GM12872 (cell line): ENCODE measurements around the gene KRT73.

Experiments
- CTCF ChIP-seq: IDR thresholded peaks from 3 replicates; pipeline ENCODE4 v1.5.1; 2011; ENCODE audit warnings: low read depth, mild to moderate bottlenecking, low read length, moderate library complexity; ENCODE audit not compliant: insufficient read depth

The KRT73 gene

GRCh38 chr12:52616680-52617402 is 1.5 kb downstream of the KRT73 start:
- no peak for TF ChIP-seq CTCF

- no peak for TF ChIP-seq CTCF
Measured at GRCh38 chr12:52615912-52616311, 2.4 kb downstream of the KRT73 start.

DNA sequence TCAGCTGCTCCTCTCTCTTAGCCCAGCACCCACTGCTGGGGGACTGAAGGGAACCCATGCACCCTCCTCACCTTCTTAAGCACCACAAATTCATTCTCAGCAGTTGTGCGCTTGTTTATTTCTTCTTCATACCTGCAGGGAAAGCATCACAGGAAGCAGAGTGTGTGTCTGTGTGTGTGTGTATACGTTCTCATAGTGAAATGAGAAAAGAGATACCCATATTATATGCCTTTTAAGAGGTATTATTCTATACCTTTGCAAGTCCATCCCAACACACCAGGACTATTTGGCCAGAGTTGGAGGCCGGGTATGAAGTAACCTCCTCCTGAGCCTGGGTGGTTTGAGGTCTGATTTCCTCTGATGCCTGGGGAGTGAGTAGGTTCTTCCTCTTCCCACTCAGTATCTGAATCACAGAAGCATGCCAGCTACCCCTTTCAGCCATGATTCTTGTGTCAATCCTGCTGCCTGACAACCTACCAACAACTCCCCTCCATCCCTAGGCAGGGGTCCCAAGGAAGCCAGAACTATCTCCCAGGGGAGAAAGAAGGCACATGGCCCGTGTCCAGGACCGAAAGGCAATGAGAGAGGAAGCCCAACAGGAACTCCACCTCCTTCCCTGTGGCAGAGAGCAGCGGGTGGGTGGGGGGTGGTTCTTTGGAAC is 3.0 kb downstream of the KRT73 start:
- no peak for TF ChIP-seq CTCF

DNA sequence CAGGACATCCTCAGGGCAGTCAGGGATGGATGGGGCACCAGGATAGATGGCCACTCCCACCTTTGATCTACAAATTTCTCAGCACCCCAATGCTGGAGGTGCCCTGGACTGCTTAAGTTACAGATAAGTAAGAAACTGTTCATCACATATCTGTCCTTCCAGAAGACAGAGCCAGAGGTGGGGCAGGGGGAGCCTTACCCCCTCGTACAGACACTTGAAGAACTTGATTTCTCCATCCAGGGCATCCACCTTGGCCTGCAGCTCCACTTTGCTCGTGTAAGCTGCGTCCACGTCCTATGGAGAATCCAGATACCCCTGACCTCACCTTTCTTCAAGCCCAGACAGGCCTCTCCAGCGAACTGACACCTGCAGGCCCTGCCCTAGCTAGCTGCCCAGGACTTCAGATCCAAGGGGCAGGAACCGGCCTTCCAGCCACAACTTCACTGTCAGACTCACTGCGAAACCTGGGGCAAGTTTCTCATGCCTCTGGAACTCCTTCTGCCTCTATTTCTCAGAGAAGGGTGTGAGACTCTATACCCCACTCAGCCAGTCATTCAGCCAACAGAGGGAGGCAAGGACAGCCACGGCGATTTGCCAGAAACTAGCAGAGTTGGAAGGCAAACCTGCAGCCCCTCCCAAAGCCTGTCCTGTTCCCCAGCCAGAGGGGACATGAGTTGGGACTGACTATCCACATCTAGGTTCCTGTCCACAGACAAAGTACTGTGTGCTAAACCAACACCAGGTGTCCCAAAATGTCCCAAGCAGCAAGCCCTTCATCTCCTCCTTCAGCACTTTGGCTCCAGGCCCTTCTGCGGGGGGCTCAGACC is 3.8 kb downstream of the KRT73 start:
- no peak for TF ChIP-seq CTCF

DNA sequence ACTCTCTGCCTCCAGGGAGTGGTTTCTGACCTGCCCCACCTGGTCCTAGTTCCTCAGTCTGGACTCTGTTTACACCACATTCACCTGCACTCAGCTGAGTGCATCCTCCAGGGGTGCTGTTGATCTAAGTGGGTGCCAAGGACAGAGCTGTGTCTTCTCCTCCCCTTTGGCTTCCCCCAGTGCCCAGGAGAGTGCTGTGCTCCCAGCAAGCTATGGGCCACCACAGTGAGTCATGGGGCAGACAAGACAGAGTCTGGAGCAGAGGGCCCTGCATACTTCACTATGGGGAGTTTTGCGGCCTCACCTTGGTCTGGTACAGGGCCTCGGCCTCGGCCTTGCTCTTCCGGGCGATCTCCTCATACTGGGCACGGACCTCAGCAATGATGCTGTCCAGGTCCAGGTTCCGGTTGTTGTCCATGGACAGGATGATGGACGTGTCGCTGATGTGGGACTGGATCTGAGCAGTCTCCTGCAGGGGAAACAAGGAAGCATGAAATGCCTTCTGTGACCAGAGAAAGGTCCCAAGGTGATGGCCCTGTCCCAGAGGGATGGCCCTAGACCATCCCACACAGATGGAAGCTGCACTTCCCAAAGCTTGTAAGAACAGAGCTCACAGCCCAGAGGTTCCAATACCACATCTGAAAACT is 4.9 kb downstream of the KRT73 start:
- no peak for TF ChIP-seq CTCF

DNA sequence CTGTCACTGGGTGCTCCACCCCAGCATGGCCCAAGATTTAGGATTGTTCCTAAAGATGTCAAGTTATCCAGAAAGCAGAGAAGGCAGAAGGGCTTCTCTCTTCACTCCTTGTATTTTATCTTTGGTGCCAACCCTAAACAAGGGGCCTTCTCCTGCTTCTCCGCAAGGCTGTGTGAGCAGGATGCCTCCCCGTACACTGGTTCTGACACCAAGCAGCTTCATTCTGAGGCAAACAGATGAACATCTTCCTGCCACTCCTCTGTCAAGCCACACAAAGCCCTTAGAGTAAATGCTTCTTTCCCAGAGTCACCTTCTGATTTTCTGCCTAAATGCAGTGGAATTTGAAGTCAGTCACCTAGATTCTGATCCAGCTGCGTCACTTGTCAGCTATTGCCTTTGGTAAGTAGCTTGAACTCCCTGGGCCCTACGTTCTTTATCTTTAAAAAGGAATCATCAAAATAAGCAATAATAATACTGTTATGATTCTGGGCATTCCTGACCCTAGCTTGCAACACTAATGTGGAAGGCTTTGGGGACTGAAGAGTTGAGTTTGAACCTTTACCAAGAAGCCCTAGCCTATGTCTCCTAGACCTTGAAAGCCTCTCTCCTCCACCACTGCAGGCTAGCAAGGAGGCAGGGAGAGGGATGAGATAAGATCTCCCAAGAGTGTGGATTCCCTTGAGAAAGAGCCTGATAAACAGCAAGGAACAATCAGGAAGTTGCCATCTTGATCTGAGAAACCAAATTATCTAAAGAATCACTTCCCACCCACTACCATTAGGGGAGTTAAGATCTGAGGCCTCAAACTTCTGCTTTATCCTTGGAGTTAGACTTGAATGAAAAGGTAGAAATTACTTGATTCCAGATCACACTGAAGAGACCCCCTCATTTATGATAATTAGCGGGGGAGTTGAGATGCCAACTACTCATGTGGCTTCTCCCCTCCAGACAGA is 5.7 kb downstream of the KRT73 start:
- no peak for TF ChIP-seq CTCF
